ENCODE results near the gene LEKR1. TPM values are rescaled to one million over a fixed set of nuclear protein-coding genes. Genes with fewer than 3 reads are reported as not detected.

The LEKR1 gene
- total and polyA plus RNA-seq, 2 of the 13 experiments (the other 11 are each of a cell fraction or from before 2014, with no cell fraction given), result 0.49 to 1.5 TPM

GRCh38 chr3:156973954-156974353 lies 147.8 kb downstream of the LEKR1 start (continued):
- no peak for TF ChIP-seq ZNF512 (CRISPR knock-in tag; IDR thresholded peaks at IDR 0.05)
- no peak for TF ChIP-seq ZBTB7A (CRISPR knock-in tag; IDR thresholded peaks at IDR 0.05)
- no peak for TF ChIP-seq DNMT3B (CRISPR knock-in tag; conservative IDR thresholded peaks at IDR 0.05)
- TF ChIP-seq NFAT5 (CRISPR knock-in tag; IDR thresholded peaks at IDR 0.05), result no peak
- TF ChIP-seq HNRNPK (IDR thresholded peaks at IDR 0.05; ENCODE audit: low read depth, low read length, poor library complexity, severe bottlenecking), result no peak
- no peak for TF ChIP-seq POGZ (CRISPR knock-in tag; IDR thresholded peaks at IDR 0.05)

GRCh38 chr3:156974931-156975330 lies 148.8 kb downstream of the LEKR1 start:
- H2AFZ ChIP-seq (ENCODE audit: low read length), result no peak overlapping the region

More at GRCh38 chr3:156974931-156975330, 148.8 kb downstream of the LEKR1 start:
- H3K27ac ChIP-seq (ENCODE audit: extremely low read length, insufficient read depth, low read length), result no peak overlapping the region
- H3K9ac ChIP-seq (ENCODE audit: insufficient read depth, low read depth, low read length), result no peak overlapping the region
- DNase-seq (ENCODE audit: low spot score), result no peak
- H3K79me2 ChIP-seq (ENCODE audit: insufficient read depth, low read length), result no peaks in the 10 kb centered on the region
- 93% methylated on average over 1 of the region's 1 CpG for WGBS (ENCODE audit: low lambda C conversion rate)
- TF ChIP-seq ZNF674 (CRISPR knock-in tag; IDR thresholded peaks at IDR 0.05; ENCODE audit: low read depth) (no peak), AKNA (CRISPR knock-in tag; IDR thresholded peaks at IDR 0.05; ENCODE audit: borderline replicate concordance) (no peak), ZKSCAN1 (IDR thresholded peaks at IDR 0.05; ENCODE audit: low read length) (no peak), ZNF747 (CRISPR knock-in tag; IDR thresholded peaks at IDR 0.05; ENCODE audit: borderline replicate concordance) (no peak), GABPB1 (CRISPR knock-in tag; IDR thresholded peaks at IDR 0.05) (no peak)
- POLR2A ChIA-PET, result no interaction called here
- H3K27me3 ChIP-seq (ENCODE audit: control insufficient read depth in 1 of 2, insufficient read depth in 2 of 2, low read length in 2 of 2), result no peaks in the 10 kb centered on the region
- H3K4me1 ChIP-seq (ENCODE audit: insufficient read depth, low read length), result no peaks in the 10 kb centered on the region
- FAIRE-seq, result no peak
- H3K4me3 ChIP-seq (replicated peaks in 1 of 3; ENCODE audit: insufficient read depth in 1 of 3, low read depth in 2 of 3, low read length in 3 of 3), result no peak overlapping the region
- intact Hi-C loops (cut with micrococcal nuclease; ENCODE audit: unreplicated experiment), result no loop called here
- no peaks in the 10 kb centered on the region for H3K9me3 ChIP-seq (ENCODE audit: low read length)
- in situ Hi-C loops (cut with HindIII; ENCODE audit: extremely low pct_ligation_motif_present, low pct_unique_long_range_greater_than_20kb), result no loop called here
- no peaks in the 10 kb centered on the region for H3K36me3 ChIP-seq (replicated peaks in 1 of 2; ENCODE audit: control insufficient read depth in 1 of 2, insufficient read depth in 2 of 2, low read length in 2 of 2)
- no peak for ATAC-seq
- CTCF ChIA-PET (ENCODE audit: low intra/inter-chr PET ratio, low total read pairs), result no interaction called here
- no TSS peak for BruUV-seq (replicated peaks)
- H3K4me2 ChIP-seq (ENCODE audit: low read depth, low read length), result no peak overlapping the region
- no peaks in the 10 kb centered on the region for H4K20me1 ChIP-seq (ENCODE audit: insufficient read depth, low read length)
